WTC11 (cell line): Measurements from ENCODE around the gene CSH1. TPM values are rescaled to one million over a fixed set of nuclear protein-coding genes. Genes with fewer than 3 reads are reported as not detected.
A peak's percentile ranks its signal among the peaks of the same experiment; 100 is the strongest.
"Not testable (repeated sequence)": the region's sequence is repeated elsewhere in the genome, so short reads cannot be mapped to it uniquely, and the experiment has no call there.

Experiments
- ATAC-seq: fragments of 200-7000 bp; cut with Tn5 transposase; 2 replicates; pipeline ENCODE4 v1.10.0; 2021; ENCODE audit warnings: mild to moderate bottlenecking, moderate library complexity
- CTCF ChIA-PET: fragments of 300-600 bp; sonication (Branson Sonifier 250); formaldehyde crosslinking; loops from one replicate; lab custom pipeline; 2021; ENCODE audit warnings: antibody characterized with exemption; lab: Charles Lee
- POLR2A ChIA-PET: fragments of 350-600 bp; sonication (Branson Sonifier 250); formaldehyde crosslinking; loops from one replicate; lab custom pipeline; 2021; ENCODE audit warnings: antibody characterized with exemption; lab: Charles Lee
- DNase-seq: peaks from one replicate; pipeline ENCODE4 v3.0.0; 2021; ENCODE audit warnings: low spot score
- H3K27ac Mint-ChIP-seq: 2 replicates; pipeline ENCODE4 v1.8.0; 2021; ENCODE audit warnings: mixed read lengths
- H3K27me3 Mint-ChIP-seq: 2 replicates; pipeline ENCODE4 v1.8.0; 2021; ENCODE audit warnings: low read depth, mild to moderate bottlenecking, moderate library complexity, mixed read lengths
- H3K36me3 Mint-ChIP-seq: 2 replicates; pipeline ENCODE4 v1.8.0; 2021; ENCODE audit warnings: mixed read lengths
- H3K4me1 Mint-ChIP-seq: 2 replicates; pipeline ENCODE4 v1.8.0; 2022; ENCODE audit warnings: mixed read lengths
- H3K4me3 Mint-ChIP-seq: 2 replicates; pipeline ENCODE4 v1.8.0; 2021; ENCODE audit warnings: mild to moderate bottlenecking, moderate library complexity, mixed read lengths
- H3K9me3 Mint-ChIP-seq: 2 replicates; pipeline ENCODE4 v1.8.0; 2021; ENCODE audit warnings: mixed read lengths
- EMX1 ChIP-seq: fragments of 250-450 bp; sonication (Bioruptor Pico); IDR thresholded peaks from 2 replicates; pipeline ENCODE4 v1.8.0; 2021; ENCODE audit warnings: mild to moderate bottlenecking
- MXD4 ChIP-seq: fragments of 250-450 bp; sonication (Bioruptor Pico); IDR thresholded peaks from 2 replicates; pipeline ENCODE4 v1.8.0; 2021; ENCODE audit warnings: mild to moderate bottlenecking, moderate library complexity, borderline replicate concordance
- MYBL2 ChIP-seq: sonication (generic); formaldehyde crosslinking; IDR thresholded peaks from 2 replicates; pipeline ENCODE4 v1.8.1; 2023; ENCODE audit warnings: mild to moderate bottlenecking, moderate library complexity, missing genetic modification reagents
- SOX15 ChIP-seq: fragments of 250-450 bp; sonication (Bioruptor Pico); IDR thresholded peaks from 2 replicates; pipeline ENCODE4 v1.9.0; 2021; ENCODE audit warnings: mild to moderate bottlenecking
- ZNF263 ChIP-seq: sonication (generic); formaldehyde crosslinking; IDR thresholded peaks from 2 replicates; pipeline ENCODE4 v1.8.1; 2022; ENCODE audit warnings: low read depth, mild to moderate bottlenecking, moderate library complexity, missing genetic modification reagents
- ZNF671 ChIP-seq: fragments of 250-450 bp; sonication (Bioruptor Pico); IDR thresholded peaks from 2 replicates; pipeline ENCODE4 v1.8.0; 2021; ENCODE audit warnings: mild to moderate bottlenecking
- total RNA-seq: library from RNA; stranded (reverse); gene quantifications from 3 replicates; pipeline ENCODE4 v1.2.3, GENCODE V29; 2021
- TF ChIP-seq, protein P1 (sequence below): sonication (generic); formaldehyde crosslinking; IDR thresholded peaks from 2 replicates; pipeline ENCODE4 v1.8.0; 2022; ENCODE audit warnings: missing genetic modification reagents
- TF ChIP-seq, protein P2 (sequence below): sonication (generic); formaldehyde crosslinking; IDR thresholded peaks from 2 replicates; pipeline ENCODE4 v1.8.1; 2022; ENCODE audit warnings: missing genetic modification reagents, borderline replicate concordance
- TF ChIP-seq, protein P3 (sequence below): sonication (generic); formaldehyde crosslinking; IDR thresholded peaks from 2 replicates; pipeline ENCODE4 v1.8.1; 2023; ENCODE audit warnings: mild to moderate bottlenecking, missing genetic modification reagents
- TF ChIP-seq, protein P4 (sequence below): sonication (generic); formaldehyde crosslinking; IDR thresholded peaks from 2 replicates; pipeline ENCODE4 v1.8.0; 2022; ENCODE audit warnings: mild to moderate bottlenecking, missing genetic modification reagents
- TF ChIP-seq, protein P5 (sequence below): sonication (generic); formaldehyde crosslinking; IDR thresholded peaks from 2 replicates; pipeline ENCODE4 v1.8.0; 2023; ENCODE audit warnings: missing genetic modification reagents, mild to moderate bottlenecking, borderline replicate concordance
- TF ChIP-seq, protein P6 (sequence below): sonication (generic); formaldehyde crosslinking; IDR thresholded peaks from 2 replicates; pipeline ENCODE4 v1.8.0; 2023; ENCODE audit warnings: mild to moderate bottlenecking, missing genetic modification reagents
- TF ChIP-seq, protein P7 (sequence below): sonication (generic); formaldehyde crosslinking; IDR thresholded peaks from 2 replicates; pipeline ENCODE4 v1.8.0; 2022; ENCODE audit warnings: mild to moderate bottlenecking, missing genetic modification reagents

Gene CSH1
- total RNA-seq, 1 experiment from 2014 or later: not detected

DNA sequence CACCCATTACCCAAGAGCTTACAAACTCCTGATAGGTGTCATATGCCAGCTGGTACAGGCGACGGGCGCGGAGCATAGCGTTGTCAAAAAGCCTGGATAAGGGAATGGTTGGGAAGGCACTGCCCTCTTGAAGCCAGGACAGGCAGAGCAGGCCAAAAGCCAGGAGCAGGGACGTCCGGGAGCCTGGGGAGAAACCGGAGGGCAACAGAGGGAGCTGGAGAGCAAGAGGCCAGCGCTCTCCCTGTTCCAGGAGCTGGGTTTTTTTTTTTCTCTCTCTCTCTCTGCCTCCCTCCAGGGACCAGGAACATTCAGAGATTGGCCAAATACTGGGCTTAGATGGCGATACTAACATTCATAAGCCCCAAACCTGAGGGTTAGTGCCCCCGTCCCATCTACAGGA is 15.0 kb downstream of the CSH1 start:
- Mint-ChIP-seq H3K4me3 (peak overlapping the region; percentile 23; the same call in 1 of the 2 replicates), H3K4me1 (peaks cover 20% of the 10 kb centered on the region), H3K27ac (peak overlapping the region; percentile 46; the same call in 1 of the 2 replicates)
- H3K27me3 Mint-ChIP-seq, H3K9me3 Mint-ChIP-seq, H3K36me3 Mint-ChIP-seq: not testable (repeated sequence)
- TF ChIP-seq, protein P1, sequence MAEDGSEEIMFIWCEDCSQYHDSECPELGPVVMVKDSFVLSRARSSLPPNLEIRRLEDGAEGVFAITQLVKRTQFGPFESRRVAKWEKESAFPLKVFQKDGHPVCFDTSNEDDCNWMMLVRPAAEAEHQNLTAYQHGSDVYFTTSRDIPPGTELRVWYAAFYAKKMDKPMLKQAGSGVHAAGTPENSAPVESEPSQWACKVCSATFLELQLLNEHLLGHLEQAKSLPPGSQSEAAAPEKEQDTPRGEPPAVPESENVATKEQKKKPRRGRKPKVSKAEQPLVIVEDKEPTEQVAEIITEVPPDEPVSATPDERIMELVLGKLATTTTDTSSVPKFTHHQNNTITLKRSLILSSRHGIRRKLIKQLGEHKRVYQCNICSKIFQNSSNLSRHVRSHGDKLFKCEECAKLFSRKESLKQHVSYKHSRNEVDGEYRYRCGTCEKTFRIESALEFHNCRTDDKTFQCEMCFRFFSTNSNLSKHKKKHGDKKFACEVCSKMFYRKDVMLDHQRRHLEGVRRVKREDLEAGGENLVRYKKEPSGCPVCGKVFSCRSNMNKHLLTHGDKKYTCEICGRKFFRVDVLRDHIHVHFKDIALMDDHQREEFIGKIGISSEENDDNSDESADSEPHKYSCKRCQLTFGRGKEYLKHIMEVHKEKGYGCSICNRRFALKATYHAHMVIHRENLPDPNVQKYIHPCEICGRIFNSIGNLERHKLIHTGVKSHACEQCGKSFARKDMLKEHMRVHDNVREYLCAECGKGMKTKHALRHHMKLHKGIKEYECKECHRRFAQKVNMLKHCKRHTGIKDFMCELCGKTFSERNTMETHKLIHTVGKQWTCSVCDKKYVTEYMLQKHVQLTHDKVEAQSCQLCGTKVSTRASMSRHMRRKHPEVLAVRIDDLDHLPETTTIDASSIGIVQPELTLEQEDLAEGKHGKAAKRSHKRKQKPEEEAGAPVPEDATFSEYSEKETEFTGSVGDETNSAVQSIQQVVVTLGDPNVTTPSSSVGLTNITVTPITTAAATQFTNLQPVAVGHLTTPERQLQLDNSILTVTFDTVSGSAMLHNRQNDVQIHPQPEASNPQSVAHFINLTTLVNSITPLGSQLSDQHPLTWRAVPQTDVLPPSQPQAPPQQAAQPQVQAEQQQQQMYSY (CRISPR knock-in tag): peak; percentile 97
- POLR2A ChIA-PET: interaction anchor here (0.7 to 0.8 kb wide), 2 partner anchors 265 to 281 kb away, joined by 3 read pairs; no protein-coding TSS in a partner anchor
- peak; percentile 83 for ATAC-seq
- DNase-seq: peak; percentile 73
- CTCF ChIA-PET: interaction anchor here (0.6 to 4.0 kb wide), 33 partner anchors 9 to 539 kb away, joined by 3 to 41 read pairs (median 5); partner anchors contain the start of genes CSHL1, GH1 and PRR29

DNA sequence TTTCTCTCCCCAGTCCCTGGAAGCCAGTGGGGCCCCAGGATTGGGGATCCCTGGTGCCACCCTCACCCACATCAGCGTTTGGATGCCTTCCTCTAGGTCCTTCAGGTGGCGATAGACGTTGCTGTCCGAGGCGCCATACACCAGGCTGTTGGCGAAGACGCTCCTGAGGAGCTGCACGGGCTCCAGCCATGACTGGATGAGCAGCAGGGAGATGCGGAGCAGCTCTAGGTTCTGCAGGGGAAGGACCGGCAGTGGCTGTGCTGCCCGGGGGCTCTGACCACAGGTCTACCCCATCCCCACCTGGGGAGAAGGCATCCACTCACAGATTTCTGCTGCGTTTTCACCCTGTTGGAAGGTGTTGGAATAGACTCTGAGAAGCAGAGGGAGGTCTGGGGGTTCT is 15.7 kb downstream of the CSH1 start:
- DNase-seq (no peak), ATAC-seq (no peak)
- Mint-ChIP-seq H3K4me3 (no peak overlapping the region), H3K27me3 (peaks cover 4% of the 10 kb centered on the region; the same call in 1 of the 2 replicates), H3K36me3 (no peaks in the 10 kb centered on the region), H3K4me1 (peaks cover 20% of the 10 kb centered on the region), H3K9me3 (no peaks in the 10 kb centered on the region), H3K27ac (no peak overlapping the region)
- TF ChIP-seq, protein P2, sequence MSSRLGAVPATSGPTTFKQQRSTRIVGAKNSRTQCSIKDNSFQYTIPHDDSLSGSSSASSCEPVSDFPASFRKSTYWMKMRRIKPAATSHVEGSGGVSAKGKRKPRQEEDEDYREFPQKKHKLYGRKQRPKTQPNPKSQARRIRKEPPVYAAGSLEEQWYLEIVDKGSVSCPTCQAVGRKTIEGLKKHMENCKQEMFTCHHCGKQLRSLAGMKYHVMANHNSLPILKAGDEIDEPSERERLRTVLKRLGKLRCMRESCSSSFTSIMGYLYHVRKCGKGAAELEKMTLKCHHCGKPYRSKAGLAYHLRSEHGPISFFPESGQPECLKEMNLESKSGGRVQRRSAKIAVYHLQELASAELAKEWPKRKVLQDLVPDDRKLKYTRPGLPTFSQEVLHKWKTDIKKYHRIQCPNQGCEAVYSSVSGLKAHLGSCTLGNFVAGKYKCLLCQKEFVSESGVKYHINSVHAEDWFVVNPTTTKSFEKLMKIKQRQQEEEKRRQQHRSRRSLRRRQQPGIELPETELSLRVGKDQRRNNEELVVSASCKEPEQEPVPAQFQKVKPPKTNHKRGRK (CRISPR knock-in tag): no peak
- TF ChIP-seq, protein P3, sequence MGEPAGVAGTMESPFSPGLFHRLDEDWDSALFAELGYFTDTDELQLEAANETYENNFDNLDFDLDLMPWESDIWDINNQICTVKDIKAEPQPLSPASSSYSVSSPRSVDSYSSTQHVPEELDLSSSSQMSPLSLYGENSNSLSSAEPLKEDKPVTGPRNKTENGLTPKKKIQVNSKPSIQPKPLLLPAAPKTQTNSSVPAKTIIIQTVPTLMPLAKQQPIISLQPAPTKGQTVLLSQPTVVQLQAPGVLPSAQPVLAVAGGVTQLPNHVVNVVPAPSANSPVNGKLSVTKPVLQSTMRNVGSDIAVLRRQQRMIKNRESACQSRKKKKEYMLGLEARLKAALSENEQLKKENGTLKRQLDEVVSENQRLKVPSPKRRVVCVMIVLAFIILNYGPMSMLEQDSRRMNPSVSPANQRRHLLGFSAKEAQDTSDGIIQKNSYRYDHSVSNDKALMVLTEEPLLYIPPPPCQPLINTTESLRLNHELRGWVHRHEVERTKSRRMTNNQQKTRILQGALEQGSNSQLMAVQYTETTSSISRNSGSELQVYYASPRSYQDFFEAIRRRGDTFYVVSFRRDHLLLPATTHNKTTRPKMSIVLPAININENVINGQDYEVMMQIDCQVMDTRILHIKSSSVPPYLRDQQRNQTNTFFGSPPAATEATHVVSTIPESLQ (CRISPR knock-in tag): no peak
- no peak for TF ChIP-seq SOX15 (CRISPR knock-in tag)
- TF ChIP-seq MYBL2 (CRISPR knock-in tag): no peak
- TF ChIP-seq, protein P4, sequence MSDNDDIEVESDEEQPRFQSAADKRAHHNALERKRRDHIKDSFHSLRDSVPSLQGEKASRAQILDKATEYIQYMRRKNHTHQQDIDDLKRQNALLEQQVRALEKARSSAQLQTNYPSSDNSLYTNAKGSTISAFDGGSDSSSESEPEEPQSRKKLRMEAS: no peak
- TF ChIP-seq, protein P5, sequence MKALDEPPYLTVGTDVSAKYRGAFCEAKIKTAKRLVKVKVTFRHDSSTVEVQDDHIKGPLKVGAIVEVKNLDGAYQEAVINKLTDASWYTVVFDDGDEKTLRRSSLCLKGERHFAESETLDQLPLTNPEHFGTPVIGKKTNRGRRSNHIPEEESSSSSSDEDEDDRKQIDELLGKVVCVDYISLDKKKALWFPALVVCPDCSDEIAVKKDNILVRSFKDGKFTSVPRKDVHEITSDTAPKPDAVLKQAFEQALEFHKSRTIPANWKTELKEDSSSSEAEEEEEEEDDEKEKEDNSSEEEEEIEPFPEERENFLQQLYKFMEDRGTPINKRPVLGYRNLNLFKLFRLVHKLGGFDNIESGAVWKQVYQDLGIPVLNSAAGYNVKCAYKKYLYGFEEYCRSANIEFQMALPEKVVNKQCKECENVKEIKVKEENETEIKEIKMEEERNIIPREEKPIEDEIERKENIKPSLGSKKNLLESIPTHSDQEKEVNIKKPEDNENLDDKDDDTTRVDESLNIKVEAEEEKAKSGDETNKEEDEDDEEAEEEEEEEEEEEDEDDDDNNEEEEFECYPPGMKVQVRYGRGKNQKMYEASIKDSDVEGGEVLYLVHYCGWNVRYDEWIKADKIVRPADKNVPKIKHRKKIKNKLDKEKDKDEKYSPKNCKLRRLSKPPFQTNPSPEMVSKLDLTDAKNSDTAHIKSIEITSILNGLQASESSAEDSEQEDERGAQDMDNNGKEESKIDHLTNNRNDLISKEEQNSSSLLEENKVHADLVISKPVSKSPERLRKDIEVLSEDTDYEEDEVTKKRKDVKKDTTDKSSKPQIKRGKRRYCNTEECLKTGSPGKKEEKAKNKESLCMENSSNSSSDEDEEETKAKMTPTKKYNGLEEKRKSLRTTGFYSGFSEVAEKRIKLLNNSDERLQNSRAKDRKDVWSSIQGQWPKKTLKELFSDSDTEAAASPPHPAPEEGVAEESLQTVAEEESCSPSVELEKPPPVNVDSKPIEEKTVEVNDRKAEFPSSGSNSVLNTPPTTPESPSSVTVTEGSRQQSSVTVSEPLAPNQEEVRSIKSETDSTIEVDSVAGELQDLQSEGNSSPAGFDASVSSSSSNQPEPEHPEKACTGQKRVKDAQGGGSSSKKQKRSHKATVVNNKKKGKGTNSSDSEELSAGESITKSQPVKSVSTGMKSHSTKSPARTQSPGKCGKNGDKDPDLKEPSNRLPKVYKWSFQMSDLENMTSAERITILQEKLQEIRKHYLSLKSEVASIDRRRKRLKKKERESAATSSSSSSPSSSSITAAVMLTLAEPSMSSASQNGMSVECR (CRISPR knock-in tag): no peak
- no peak for TF ChIP-seq ZNF671 (CRISPR knock-in tag)
- TF ChIP-seq, protein P6, sequence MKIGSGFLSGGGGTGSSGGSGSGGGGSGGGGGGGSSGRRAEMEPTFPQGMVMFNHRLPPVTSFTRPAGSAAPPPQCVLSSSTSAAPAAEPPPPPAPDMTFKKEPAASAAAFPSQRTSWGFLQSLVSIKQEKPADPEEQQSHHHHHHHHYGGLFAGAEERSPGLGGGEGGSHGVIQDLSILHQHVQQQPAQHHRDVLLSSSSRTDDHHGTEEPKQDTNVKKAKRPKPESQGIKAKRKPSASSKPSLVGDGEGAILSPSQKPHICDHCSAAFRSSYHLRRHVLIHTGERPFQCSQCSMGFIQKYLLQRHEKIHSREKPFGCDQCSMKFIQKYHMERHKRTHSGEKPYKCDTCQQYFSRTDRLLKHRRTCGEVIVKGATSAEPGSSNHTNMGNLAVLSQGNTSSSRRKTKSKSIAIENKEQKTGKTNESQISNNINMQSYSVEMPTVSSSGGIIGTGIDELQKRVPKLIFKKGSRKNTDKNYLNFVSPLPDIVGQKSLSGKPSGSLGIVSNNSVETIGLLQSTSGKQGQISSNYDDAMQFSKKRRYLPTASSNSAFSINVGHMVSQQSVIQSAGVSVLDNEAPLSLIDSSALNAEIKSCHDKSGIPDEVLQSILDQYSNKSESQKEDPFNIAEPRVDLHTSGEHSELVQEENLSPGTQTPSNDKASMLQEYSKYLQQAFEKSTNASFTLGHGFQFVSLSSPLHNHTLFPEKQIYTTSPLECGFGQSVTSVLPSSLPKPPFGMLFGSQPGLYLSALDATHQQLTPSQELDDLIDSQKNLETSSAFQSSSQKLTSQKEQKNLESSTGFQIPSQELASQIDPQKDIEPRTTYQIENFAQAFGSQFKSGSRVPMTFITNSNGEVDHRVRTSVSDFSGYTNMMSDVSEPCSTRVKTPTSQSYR (CRISPR knock-in tag): no peak
- TF ChIP-seq, protein P7, sequence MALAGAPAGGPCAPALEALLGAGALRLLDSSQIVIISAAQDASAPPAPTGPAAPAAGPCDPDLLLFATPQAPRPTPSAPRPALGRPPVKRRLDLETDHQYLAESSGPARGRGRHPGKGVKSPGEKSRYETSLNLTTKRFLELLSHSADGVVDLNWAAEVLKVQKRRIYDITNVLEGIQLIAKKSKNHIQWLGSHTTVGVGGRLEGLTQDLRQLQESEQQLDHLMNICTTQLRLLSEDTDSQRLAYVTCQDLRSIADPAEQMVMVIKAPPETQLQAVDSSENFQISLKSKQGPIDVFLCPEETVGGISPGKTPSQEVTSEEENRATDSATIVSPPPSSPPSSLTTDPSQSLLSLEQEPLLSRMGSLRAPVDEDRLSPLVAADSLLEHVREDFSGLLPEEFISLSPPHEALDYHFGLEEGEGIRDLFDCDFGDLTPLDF: no peak
- no peak for TF ChIP-seq EMX1
- no peak for TF ChIP-seq ZNF263
- no peak for TF ChIP-seq MXD4 (CRISPR knock-in tag)
- POLR2A ChIA-PET: interaction anchor here (0.7 to 0.8 kb wide), 2 partner anchors 266 to 282 kb away, joined by 3 read pairs; no protein-coding TSS in a partner anchor
- CTCF ChIA-PET: interaction anchor here (0.6 to 4.0 kb wide), 31 partner anchors 9 to 1242 kb away, joined by 3 to 41 read pairs (median 6); partner anchors contain the start of genes CSHL1 and GH1

DNA sequence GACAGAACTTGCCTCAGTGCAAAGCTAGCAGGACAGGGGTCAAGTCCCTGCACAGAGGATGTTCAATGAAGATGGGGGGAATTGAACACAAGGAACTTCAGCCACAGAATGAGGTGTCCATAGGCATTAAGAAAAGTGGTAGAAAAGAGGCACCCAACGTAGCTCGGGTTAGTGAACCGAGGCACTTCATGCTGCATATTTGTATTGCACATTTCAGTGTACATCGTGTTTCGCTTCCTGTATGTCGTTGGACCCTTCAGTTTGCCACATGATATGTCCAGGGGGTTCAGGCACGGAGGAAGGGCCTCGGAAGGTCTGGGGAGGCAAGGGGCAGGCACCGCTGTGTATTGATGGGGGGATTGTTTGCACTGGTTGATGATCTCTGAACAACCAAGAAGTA is 18.0 kb downstream of the CSH1 start:
- ATAC-seq, H3K9me3 Mint-ChIP-seq, H3K27me3 Mint-ChIP-seq, DNase-seq, H3K4me3 Mint-ChIP-seq, POLR2A ChIA-PET, H3K27ac Mint-ChIP-seq, H3K36me3 Mint-ChIP-seq: not testable (repeated sequence)
- CTCF ChIA-PET: interaction anchor here (0.7 kb wide), 1 partner anchor 33 kb away, joined by 3 read pairs; no protein-coding TSS in a partner anchor
- H3K4me1 Mint-ChIP-seq: peaks cover 22% of the 10 kb centered on the region
